HG03469 (cell line): ENCODE results near the gene LGALS1.
"Not testable (repeated sequence)": the region's sequence is repeated elsewhere in the genome, so short reads cannot be mapped to it uniquely, and the experiment has no call there.

ENCODE experiments used
- ATAC-seq: cut with Tn5 transposase; IDR thresholded peaks from one replicate; pipeline ENCODE4 v1.9.1; 2021; ENCODE audit warnings: mild to moderate bottlenecking, moderate library complexity, moderate number of reproducible peaks; ENCODE audit not compliant: unreplicated experiment

Gene LGALS1

GRCh38 chr22:37639070-37639760 is 36.2 kb upstream of the LGALS1 start, which contains the start of gene SH3BP1:
TSS of gene SH3BP1 (plus strand) at chr22:37639669. CDS start at chr22:37639788, 119 bp downstream.
- no peak for ATAC-seq

GRCh38 chr22:37639771-37640590 is 35.5 kb upstream of the LGALS1 start:
- ATAC-seq, result no peak

DNA sequence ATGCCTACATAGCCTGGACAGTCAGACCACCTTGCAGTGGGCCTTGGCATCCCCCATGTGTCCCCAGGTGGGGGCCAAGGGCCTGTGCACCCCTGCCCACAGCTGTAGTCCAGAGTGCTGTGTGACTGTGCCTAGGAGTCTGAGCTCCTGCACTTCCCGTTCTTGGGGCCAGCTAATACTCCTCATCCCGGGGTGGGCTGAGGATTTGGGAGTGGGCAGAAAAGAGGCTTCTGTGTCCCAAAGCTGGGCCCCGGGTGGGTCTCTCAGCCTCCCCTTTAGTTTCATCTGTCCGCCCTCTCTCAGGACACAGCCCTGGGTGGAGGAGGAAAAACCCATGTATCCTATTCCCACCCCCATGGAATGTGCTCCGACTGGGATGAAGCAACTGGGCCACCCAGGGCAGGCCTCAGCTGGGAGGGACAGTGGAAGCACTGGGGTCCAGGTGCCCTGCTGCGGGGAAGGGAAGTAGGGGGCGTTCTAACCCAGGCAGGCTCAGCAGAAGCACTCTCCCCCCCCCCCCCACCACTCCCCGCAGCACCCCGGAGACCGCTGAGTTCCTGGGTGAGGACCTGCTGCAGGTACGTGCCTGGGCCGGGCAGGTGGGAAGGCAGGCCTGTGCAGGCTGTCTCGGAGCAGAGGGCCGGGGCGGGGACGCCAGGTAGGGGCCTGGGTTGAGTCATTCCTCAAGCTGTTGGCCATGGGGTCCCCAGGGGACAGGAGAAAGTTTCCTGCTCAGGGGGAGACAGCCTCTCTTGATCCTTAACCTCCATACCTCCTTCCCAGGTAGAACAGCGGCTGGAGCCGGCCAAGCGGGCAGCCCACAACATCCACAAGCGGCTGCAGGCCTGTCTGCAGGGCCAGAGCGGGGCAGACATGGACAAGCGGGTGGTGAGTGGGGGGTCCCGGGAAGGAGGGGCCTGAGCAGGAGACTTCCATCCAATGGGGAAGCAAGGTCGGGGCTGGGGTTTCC is 34.6 kb upstream of the LGALS1 start:
- no peak for ATAC-seq

DNA sequence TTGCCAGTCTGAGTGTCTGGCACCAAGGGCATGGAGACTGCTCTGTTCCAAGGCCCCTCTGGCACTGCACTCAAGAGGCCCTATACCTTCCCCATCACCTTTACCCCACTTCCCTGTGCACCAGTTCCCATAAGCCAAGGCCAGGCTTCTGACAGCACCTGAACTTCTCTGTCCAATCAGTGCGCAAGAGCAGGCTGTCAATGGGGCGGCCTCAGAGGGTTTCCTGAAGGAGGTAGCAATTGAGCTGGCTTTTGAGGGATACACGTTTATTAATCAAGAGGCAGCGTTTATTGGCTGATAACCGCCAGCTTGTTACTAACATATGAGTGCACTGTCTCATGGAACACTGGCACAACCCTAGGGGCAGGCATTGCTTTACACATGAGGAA is 33.9 kb upstream of the LGALS1 start:
- no peak for ATAC-seq

DNA sequence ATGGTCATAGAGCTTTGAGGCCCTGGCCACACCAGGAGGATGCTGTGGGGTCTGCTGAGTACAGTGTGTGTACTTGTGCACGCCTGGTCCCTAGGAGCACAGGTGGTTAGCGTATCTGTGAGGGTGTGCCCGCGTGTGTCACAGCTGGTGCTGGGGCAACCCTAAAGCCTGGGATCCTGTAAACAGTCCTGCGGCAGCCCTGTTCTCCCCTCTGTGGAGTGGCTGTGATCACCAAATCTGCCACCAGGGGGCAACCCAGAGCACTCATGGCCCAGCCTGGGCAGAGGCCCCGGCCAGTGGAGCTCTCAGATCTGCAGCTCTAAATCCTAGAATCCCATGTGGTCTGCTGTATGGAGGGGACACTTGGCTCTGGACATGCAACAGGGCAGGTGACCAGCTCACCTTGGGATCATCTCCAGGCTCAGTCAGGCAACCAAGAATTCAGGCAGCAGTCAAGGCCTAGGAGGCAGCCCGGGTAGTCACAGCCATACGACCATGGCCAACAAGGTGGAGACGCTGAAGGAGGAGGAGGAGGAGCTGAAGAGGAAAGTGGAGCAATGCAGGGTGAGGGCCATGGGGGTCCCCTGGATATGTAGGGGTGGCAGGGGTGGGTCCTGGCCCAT is 32.1 kb upstream of the LGALS1 start:
- ATAC-seq, result no peak

GRCh38 chr22:37647317-37647716 is 28.1 kb upstream of the LGALS1 start:
- no peak for ATAC-seq

DNA sequence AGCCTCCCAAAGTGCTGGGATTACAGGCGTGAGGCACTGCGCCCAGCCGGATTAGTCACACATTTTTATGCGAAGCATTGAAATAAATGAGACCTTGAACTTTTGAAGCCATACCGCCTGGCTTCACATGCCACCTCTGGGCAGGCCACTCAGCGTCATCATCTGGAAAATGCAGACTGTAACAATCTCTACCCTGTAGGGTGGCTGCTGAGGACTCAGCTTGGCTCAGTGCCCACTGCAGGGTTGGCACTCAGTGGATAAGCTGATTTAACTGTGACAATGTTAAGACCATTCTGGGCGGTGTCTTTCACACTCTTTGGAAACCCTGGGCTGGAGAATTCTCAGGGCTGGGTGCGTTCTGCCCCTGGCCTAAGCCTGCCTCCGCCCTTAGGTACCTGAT is 27.5 kb upstream of the LGALS1 start:
- ATAC-seq, result no peak

- ATAC-seq, result no peak
Observed at GRCh38 chr22:37650463-37651136, 24.8 kb upstream of the LGALS1 start.

GRCh38 chr22:37654563-37655251 is 20.7 kb upstream of the LGALS1 start:
- ATAC-seq, result no peak

DNA sequence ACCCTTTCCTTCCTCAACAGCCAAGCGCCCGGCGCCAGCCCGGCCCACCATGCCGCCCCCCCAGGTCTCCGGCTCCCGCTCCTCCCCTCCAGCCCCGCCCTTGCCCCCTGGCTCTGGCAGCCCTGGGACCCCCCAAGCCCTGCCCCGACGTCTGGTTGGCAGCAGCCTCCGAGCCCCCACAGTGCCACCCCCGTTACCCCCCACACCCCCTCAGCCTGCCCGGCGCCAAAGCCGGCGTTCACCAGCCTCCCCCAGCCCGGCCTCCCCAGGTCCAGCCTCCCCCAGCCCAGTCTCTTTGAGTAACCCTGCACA is 20.2 kb upstream of the LGALS1 start:
- no peak for ATAC-seq

DNA sequence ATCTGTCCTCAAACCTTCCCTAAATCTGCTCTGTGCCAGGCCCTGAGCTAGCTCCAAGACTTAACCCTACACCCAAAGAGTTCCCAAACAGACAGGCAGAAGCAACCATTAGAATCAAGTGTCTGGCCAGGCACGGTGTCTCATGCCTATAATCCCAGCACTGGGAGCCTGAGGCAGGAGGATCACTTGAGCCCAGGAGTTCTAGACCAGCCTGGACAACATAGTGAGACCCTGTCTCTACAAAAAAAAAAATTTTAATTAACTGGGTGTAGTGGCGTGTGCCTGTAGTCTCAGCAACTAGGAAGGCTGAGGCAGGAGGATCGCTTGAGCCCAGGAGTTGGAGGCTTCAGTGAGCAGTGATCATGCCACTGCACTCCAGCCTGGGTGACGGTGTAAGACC is 18.9 kb upstream of the LGALS1 start:
- not testable (repeated sequence) for ATAC-seq

- no peak for ATAC-seq
Observed at GRCh38 chr22:37657590-37658132, 17.8 kb upstream of the LGALS1 start.

GRCh38 chr22:37658133-37659065 is 17.0 kb upstream of the LGALS1 start, which contains the start of gene PDXP:
TSS of gene PDXP (plus strand) at chr22:37658723. CDS start at chr22:37658783, 60 bp downstream.
- peak; percentile 39 for ATAC-seq

- peak; percentile 6 for ATAC-seq
Observed at GRCh38 chr22:37659066-37659896, 16.2 kb upstream of the LGALS1 start.

GRCh38 chr22:37659897-37660708 is 15.3 kb upstream of the LGALS1 start:
- no peak for ATAC-seq

DNA sequence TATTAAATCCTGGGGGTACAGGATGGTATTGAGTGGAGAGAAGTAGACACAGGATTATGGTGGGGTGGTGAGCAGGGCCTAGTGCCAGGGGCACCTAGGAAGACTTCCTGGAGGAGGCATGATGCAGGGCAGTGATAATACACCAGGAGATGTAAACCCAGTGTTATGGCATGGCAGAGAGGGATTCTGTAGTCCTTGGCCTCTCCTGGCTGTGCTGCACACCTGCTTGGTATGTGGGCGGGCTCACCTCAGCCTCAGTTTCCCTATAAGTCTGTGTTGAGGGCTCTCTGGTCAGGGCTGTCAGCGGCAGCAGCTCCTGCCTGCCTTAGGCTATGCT is 14.8 kb upstream of the LGALS1 start:
- ATAC-seq, result no peak
